ENCODE data around the gene USE1.

Gene USE1

DNA sequence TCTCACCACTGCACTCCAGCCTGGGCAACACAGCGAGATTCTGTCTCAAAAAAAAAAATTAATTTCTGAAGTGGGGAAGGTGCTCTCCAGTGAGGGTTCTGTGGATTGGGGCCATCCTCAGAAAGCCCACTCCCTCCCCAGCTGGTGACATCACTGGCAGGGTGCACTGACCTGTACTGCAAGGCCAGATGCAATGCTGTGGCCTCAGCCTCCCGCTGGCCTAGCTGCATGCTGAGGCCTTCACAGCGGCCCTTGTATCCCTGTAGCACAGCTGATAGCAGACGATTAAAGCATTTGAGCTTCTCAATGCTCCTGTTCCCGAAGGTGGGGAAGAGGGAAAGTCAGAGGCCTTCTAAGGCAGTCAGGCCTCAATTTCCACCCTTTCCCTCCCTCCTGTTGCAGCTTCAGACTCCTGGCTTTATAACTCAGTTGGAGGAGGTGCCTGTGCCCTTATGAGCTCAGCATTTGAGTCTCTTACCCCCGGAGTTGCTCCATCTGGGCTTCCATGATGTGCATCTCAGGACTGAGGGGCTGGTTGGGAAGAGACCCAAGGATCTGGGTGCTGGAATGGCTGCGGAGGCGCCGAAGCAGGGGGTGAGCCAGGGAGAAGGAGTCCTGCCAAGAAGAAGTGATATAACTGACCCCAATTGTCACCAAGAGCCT lies 44.1 kb downstream of the USE1 start:
- no peak for DNase-seq

GRCh38 chr19:17259934-17260333 lies 44.8 kb downstream of the USE1 start:
- no peak for DNase-seq

- peak; percentile 76 for DNase-seq
Measured at GRCh38 chr19:17260842-17261325, 45.7 kb downstream of the USE1 start.

- DNase-seq: no peak
Measured at GRCh38 chr19:17262557-17262956, 47.4 kb downstream of the USE1 start.

- no peak for DNase-seq
Measured at GRCh38 chr19:17263712-17264640, 48.8 kb downstream of the USE1 start.

DNA sequence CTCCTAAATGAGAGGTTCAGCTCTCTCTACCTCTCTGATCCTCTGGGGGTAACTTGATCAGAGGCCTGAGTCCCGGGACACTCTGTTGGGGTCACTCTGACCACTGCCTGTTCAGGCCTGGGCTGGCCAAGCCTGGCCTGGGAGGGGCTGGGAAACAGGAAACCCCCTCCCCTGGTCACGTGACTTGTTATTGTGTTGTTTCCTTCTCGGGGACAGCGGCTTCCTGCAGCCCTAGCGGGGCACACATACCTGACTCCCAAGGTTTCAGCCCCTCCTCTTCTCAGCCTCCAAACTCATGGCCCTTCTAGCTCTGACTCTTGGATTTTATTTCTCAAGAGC lies 49.5 kb downstream of the USE1 start, which contains the start of gene USHBP1:
Gene USHBP1, minus strand, starts transcription at position 105 of the 339 bp plus-strand sequence. CDS start 446 bp downstream, outside the sequence.
- DNase-seq: no peak

DNA sequence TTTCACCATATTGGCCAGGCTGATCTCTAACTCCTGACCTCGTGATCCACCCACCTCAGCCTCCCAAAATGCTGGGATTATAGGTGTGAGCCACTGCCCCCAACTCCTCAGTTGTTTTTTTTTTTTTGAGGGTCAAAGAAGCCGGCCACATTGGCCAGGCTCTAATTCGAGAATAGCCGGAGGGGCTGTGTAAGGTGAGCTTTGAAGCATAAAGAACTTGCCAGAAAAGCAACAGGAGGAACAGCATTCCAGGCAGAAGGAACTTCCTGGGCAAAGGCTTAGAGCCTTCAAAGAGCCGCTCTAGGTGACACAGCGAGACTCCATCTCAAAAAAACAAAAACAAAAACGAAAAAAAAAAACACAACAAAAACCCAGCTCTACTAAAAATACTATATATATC lies 50.9 kb downstream of the USE1 start:
- no peak for DNase-seq

DNA sequence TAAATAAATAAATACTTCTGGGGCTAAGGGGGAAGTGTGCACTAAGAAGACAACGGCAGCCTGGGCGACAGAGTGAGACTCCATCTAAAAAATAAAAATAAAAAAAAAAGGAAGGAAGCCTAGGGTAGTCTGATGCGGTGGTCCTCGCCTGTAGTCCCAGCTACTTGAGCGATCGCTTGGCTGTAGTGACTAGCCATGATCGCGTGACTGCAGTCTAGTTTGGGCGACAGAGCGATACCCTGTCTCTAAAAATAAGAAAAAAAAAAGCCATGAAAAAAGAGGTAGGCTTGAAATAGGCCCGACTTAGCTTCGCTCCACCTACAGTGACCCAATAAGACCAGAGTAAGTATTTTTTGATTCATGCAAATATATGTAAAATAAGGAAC lies 51.4 kb downstream of the USE1 start:
- DNase-seq: no peak

DNA sequence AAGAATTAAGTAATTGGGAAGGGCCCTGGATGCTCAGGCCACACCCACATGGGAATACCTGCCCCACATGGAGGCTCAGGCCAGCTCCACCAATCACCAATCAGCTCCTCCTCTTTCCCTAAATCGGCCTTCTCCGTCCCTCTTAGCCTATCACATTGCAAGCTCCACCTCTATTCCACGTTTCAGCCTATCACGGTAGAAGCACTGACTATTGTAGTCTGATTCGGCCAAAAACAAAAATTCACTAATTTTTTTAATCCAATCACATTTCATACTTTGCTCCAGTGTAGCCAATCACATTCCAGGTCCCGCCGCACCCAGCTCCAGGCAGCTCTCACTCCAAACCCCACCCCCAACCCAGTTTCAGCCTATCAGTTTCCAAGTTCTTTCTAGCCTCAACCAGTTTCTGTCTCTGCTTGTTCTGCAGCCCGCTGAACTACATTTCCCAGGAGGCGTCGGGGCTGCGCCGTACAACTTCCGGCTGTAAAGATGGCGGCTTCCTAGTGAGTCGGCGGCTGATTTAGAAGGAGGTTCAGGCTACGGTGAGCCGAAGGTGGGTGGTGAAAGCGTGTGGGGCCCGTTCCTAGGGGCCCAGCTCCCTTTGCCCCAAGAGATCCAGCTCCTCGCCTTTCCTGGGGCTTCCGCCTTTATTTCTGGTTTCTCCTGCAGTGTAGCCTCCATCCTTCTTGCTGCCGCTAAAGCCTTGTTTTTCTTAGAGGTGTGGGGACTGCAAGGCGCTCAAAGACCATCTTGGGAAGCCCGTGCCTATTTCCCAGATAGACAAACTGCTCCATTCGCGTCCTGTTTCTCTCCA lies 52.0 kb downstream of the USE1 start, which contains the start of gene BABAM1:
Gene BABAM1, plus strand, starts transcription at position 469 of the 814 bp plus-strand sequence. CDS start 1,364 bp downstream, outside the sequence.
- peak; percentile 98 for DNase-seq

- no peak for DNase-seq
Measured at GRCh38 chr19:17268754-17269153, 53.6 kb downstream of the USE1 start.
